ENCODE results near the gene CCNB1IP1. TPM values are rescaled to one million over a fixed set of nuclear protein-coding genes. Genes with fewer than 3 reads are reported as not detected.

CCNB1IP1 gene
- total RNA-seq, 1 experiment from 2014 or later: 77.0 TPM

- Histone ChIP-seq H3K9ac (ENCODE audit: low read length) (no peak overlapping the region), H3K9me2 (ENCODE audit: insufficient read depth) (no peaks in the 10 kb centered on the region), H3K4me3 (replicated peaks in 1 of 2; ENCODE audit: low read depth in 1 of 2, low read length in 2 of 2) (no peak overlapping the region), H2AFZ (ENCODE audit: low read depth, low read length, poor library complexity, severe bottlenecking) (no peak overlapping the region), H3K36me3 (ENCODE audit: control insufficient read depth in 1 of 2, insufficient read depth in 2 of 2, low read length in 2 of 2) (peaks cover 24 to 36% of the 10 kb centered on the region in 2 experiments; a peak in 3 of 4 replicates), H3K4me1 (ENCODE audit: control insufficient read depth in 1 of 2, insufficient read depth in 2 of 2, low read length in 2 of 2) (no peaks in the 10 kb centered on the region), H3K27me3 (ENCODE audit: insufficient read depth, low read length) (no peaks in the 10 kb centered on the region), H4K20me1 (ENCODE audit: insufficient read depth) (no peaks in the 10 kb centered on the region), H3K79me2 (ENCODE audit: insufficient read depth, low read length) (no peaks in the 10 kb centered on the region), H3K9me3 (ENCODE audit: control insufficient read depth in 1 of 2, insufficient read depth in 1 of 2, low read depth in 1 of 2, low read length in 2 of 2) (no peaks in the 10 kb centered on the region), H3K4me2 (ENCODE audit: low read length) (no peak overlapping the region), H3K27ac (ENCODE audit: low read depth, low read length) (no peak overlapping the region)
- no TSS peak for BruUV-seq (replicated peaks)
- ChIA-PET POLR2A (no interaction called here), CTCF (no interaction called here), RAD21 (ENCODE audit: low non-redundant PET in 1 of 2, low total read pairs in 2 of 2, uncharacterized antibody in 2 of 2, unreplicated experiment in 2 of 2) (no interaction called here)
- intact Hi-C loops (cut with micrococcal nuclease): no loop called here
- no peak for DNase-seq (ENCODE audit: low read depth, low spot score)
- ATAC-seq: no peak
- no peak for TF ChIP-seq EZH2 (IDR thresholded peaks at IDR 0.05)
- TF ChIP-seq FOSL1 (IDR thresholded peaks at IDR 0.05; ENCODE audit: low read depth): no peak
- TF ChIP-seq YY1 (IDR thresholded peaks at IDR 0.05; ENCODE audit: extremely low read depth, insufficient replicate concordance, low read depth, low read length): no peak
- TF ChIP-seq CBX3 (IDR thresholded peaks at IDR 0.05; ENCODE audit: low read depth): no peak
- no peak for TF ChIP-seq ELF1 (IDR thresholded peaks at IDR 0.05; ENCODE audit: borderline replicate concordance, low read depth)
- no peak for TF ChIP-seq ATF3 (IDR thresholded peaks at IDR 0.05)
- TF ChIP-seq, protein P1, sequence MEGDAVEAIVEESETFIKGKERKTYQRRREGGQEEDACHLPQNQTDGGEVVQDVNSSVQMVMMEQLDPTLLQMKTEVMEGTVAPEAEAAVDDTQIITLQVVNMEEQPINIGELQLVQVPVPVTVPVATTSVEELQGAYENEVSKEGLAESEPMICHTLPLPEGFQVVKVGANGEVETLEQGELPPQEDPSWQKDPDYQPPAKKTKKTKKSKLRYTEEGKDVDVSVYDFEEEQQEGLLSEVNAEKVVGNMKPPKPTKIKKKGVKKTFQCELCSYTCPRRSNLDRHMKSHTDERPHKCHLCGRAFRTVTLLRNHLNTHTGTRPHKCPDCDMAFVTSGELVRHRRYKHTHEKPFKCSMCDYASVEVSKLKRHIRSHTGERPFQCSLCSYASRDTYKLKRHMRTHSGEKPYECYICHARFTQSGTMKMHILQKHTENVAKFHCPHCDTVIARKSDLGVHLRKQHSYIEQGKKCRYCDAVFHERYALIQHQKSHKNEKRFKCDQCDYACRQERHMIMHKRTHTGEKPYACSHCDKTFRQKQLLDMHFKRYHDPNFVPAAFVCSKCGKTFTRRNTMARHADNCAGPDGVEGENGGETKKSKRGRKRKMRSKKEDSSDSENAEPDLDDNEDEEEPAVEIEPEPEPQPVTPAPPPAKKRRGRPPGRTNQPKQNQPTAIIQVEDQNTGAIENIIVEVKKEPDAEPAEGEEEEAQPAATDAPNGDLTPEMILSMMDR (IDR thresholded peaks at IDR 0.05 in 2 of 3, conservative IDR thresholded peaks at IDR 0.05 in 1 of 3; ENCODE audit: borderline replicate concordance in 1 of 3, insufficient read depth in 1 of 3, low read depth in 2 of 3, low read length in 2 of 3): no peak
- TF ChIP-seq TCF7L2 (IDR thresholded peaks at IDR 0.05; ENCODE audit: borderline replicate concordance, extremely low read depth, insufficient read depth, insufficient read length): no peak
Observed at GRCh38 chr14:20379743-20380142, 46.7 kb upstream of the CCNB1IP1 start.

DNA sequence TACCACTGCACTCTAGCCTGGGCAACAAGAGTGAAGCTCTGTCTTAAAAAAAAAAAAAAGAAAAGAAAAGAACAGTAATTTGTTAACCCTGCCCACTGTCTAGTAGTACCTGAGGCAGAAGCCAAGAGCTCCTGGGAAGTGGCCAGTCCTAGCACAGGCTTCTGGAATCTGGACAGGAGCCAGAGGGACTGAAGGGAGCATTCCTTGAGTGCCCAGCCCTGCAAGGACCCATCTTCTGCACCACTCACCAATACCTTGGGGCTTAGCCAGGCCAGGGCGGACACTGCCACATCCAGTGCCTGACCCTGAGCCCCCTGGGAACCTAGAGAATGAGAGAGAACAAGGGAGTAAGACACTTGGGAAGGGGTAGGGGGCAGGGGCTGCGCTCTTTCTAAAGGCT, 44.1 kb upstream of the CCNB1IP1 start:
- BruUV-seq (replicated peaks): no TSS peak
- Histone ChIP-seq H3K27me3 (ENCODE audit: insufficient read depth, low read length) (no peaks in the 10 kb centered on the region), H2AFZ (ENCODE audit: low read depth, low read length, poor library complexity, severe bottlenecking) (no peak overlapping the region), H3K79me2 (ENCODE audit: insufficient read depth, low read length) (no peaks in the 10 kb centered on the region), H4K20me1 (ENCODE audit: insufficient read depth) (no peaks in the 10 kb centered on the region), H3K9me3 (ENCODE audit: control insufficient read depth in 1 of 2, insufficient read depth in 1 of 2, low read depth in 1 of 2, low read length in 2 of 2) (no peaks in the 10 kb centered on the region), H3K27ac (ENCODE audit: low read depth, low read length) (no peak overlapping the region), H3K9me2 (ENCODE audit: insufficient read depth) (no peaks in the 10 kb centered on the region), H3K4me3 (replicated peaks in 1 of 2; ENCODE audit: low read depth in 1 of 2, low read length in 2 of 2) (no peak overlapping the region), H3K36me3 (ENCODE audit: control insufficient read depth in 1 of 2, insufficient read depth in 2 of 2, low read length in 2 of 2) (peaks cover 32 to 44% of the 10 kb centered on the region in 2 experiments; a peak in 3 of 4 replicates), H3K4me1 (ENCODE audit: control insufficient read depth in 1 of 2, insufficient read depth in 2 of 2, low read length in 2 of 2) (no peaks in the 10 kb centered on the region), H3K9ac (ENCODE audit: low read length) (no peak overlapping the region), H3K4me2 (ENCODE audit: low read length) (no peak overlapping the region)
- TF ChIP-seq ZNF274 (IDR thresholded peaks at IDR 0.05; ENCODE audit: low read depth, low read length): no peak
- TF ChIP-seq YY1 (IDR thresholded peaks at IDR 0.05; ENCODE audit: extremely low read depth, insufficient replicate concordance, low read depth, low read length): no peak
- TF ChIP-seq ELF1 (IDR thresholded peaks at IDR 0.05; ENCODE audit: borderline replicate concordance, low read depth): no peak
- TF ChIP-seq ZFX (IDR thresholded peaks at IDR 0.05): no peak
- no peak for TF ChIP-seq SIN3A (IDR thresholded peaks at IDR 0.05; ENCODE audit: low read depth)
- RAD21 ChIA-PET (ENCODE audit: low non-redundant PET in 1 of 2, low total read pairs in 2 of 2, uncharacterized antibody in 2 of 2, unreplicated experiment in 2 of 2): no interaction called here
- CTCF ChIA-PET: no interaction called here
- DNase-seq (ENCODE audit: low read depth, low spot score) (no peak), ATAC-seq (no peak)
- intact Hi-C loops (cut with micrococcal nuclease): no loop called here
- POLR2A ChIA-PET: no interaction called here
